T-helper 1 cell (primary cell): ENCODE data around the gene CHST8.

Experiments
- DNase-seq, 5 donors: peaks; one replicate each; pipeline ENCODE4 v3.0.0-alpha.2; 2012 to 2020

CHST8 gene

GRCh38 chr19:33773704-33774624 lies 152.2 kb downstream of the CHST8 start:
- no peak for DNase-seq

DNA sequence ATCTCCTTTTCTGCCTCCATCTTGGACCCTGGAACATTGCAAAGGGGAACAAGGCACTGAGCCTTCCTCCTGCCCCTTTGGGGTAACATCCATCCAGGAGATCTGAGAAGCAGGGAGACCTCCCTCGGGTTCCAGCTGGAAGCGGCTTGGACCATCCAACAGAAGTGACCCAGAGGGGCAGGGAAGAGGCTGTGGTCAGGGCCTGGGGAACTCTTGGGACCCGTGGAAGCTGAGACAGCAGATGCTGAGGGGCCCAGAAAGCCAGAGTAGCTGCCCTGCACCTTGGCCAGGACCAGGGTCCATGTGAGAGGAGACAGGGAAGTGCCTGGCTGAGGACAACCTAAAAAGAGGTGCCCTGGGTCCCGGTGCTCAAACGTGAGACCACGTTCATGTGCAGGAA lies 153.0 kb downstream of the CHST8 start:
- DNase-seq, result no peak

GRCh38 chr19:33775731-33776487 lies 154.2 kb downstream of the CHST8 start:
- no peak for DNase-seq

DNA sequence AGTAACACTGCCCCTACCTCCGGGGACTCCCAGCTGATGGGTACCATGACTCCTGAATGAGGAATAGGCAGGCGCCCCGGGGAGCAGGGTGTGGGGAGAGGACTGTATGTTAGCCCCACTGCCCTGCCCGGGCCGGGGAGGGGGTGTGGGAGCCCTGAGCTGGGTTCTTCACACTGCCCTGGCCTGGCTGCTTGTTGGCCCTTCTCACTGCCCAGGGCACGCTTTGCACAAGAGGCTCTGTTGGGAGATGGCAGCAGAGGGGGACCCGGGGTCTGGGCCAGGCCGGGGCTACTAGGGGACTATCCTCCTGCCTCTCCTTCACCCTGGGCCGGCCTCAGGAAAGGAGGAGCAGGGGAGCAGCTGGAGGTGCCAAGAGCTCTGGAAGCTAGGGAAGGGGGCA lies 155.6 kb downstream of the CHST8 start:
- no peak for DNase-seq

GRCh38 chr19:33777753-33778088 lies 156.0 kb downstream of the CHST8 start:
- no peak for DNase-seq

DNA sequence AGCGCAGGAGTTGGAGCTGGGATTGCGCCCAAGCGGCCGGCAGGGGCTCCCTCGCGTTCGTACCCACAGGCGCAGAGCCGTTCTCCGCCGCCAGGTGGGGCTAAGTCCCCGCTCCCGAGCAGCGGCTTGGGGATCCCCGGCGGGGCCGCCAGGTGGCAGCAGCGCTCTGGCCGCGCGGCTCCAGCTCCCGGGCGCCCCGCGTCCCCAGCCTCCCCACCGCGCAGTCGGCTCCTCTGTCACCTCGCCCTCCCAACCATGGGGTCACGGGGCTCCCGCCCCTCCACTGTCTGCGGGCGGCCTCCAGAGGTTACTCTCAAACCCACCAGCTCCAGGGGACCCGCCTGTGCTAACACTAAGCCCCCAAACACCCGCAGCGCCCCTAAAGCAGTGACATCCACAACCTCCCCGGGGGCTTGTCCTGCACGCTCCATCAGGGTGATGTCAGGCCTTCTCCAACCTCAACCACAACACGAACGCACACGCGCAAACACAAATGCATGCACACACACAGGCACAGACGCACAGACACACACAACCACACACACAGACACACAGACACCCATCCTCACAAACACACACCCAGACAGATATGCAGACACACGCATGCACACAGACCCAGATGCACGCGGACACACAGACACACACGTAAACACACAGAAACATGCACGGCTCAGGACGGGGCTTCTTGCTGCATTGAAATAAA lies 156.5 kb downstream of the CHST8 start:
- DNase-seq, result peak; percentile 67 to 80 (median 79)

DNA sequence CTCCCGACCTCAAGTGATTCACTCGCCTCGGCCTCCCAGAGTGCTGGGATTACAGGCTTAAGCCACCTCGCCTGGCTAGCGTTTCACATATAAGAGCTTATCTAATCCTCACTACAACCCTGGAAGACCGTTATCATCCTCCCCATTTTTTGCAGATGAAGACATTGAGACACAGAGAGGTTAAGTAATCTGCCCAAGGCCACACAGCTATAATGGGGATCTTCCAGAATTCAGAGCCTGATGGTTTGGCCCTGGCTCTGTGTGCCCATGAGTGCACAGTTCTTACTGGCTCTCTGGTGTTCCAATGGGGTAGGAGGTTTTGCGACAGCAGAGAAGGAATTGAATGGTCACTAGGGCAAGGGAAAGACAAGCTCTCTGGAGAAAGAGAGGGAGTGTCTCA lies 158.1 kb downstream of the CHST8 start:
- DNase-seq, result no peak

DNA sequence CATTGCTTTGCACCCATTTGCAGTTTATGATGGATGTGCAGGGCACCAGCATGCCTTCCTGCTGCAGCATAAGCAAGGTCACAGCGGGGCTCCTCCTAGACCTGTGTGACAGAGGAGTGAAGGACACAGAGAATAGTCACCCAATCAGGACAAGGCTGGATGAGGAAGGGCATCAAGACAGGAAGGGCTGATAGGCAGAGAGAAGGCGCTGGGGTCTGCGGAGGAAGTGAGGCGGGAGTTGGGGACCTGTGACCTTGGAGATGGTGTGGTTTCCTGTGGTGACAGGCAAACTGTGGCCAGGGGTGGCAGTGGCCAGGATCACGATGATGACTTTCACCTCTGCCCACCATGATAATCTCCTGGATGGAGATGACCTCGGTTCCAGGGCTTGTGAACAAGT lies 158.5 kb downstream of the CHST8 start:
- DNase-seq, result no peak

DNA sequence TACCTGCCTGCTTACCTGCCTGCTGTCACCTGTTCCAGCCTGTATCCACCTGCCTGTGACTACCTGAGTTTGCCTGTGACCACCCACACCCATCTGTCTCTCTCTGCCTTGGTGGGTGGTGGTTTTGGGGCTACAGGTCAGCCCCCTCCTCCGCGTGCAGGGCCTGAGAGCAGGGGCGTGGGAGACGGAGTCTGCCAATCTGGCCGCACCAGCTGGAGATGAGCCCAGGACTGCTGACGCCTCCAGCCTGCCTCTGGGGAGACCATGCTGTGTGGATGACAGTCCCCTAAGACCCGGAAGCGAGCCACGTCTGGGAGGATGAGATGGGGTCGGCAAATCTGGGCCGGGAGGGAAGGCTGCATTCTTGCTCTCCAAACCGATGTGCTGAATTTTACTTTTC lies 159.0 kb downstream of the CHST8 start:
- no peak for DNase-seq

GRCh38 chr19:33781415-33781935 lies 159.7 kb downstream of the CHST8 start:
- DNase-seq, result no peak

GRCh38 chr19:33781996-33782395 lies 160.2 kb downstream of the CHST8 start:
- no peak for DNase-seq

DNA sequence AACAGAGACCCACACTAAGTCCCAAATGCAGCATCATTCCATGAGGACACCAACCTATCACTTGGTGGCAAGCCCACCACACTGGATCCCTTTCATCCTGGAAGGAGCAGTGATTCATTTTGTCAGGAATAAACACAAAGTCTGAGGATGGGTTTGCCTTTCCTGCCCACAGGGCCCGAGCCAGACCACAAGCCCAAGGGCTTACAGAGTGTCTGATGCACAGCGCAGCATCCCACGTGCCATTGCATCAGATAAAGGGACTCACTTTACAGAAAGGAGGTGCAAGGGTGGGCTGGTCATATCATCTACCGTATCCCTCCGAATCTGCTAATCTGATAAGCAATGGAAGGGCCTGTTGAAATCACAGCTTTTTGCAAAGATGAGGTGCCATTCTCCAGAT lies 162.7 kb downstream of the CHST8 start:
- DNase-seq, result no peak

GRCh38 chr19:33785795-33786194 lies 164.0 kb downstream of the CHST8 start:
- DNase-seq, result no peak

- no peak for DNase-seq
These were observed 166.9 kb downstream of the CHST8 start for GRCh38 chr19:33788676-33789075.

- DNase-seq, result no peak
These were observed 167.6 kb downstream of the CHST8 start for GRCh38 chr19:33789344-33789743.

GRCh38 chr19:33794683-33795369 lies 173.1 kb downstream of the CHST8 start:
- DNase-seq, result no peak

- DNase-seq, result peak in 2 of 5 donors; percentile 25 to 55
These were observed 173.8 kb downstream of the CHST8 start for GRCh38 chr19:33795370-33796163.

DNA sequence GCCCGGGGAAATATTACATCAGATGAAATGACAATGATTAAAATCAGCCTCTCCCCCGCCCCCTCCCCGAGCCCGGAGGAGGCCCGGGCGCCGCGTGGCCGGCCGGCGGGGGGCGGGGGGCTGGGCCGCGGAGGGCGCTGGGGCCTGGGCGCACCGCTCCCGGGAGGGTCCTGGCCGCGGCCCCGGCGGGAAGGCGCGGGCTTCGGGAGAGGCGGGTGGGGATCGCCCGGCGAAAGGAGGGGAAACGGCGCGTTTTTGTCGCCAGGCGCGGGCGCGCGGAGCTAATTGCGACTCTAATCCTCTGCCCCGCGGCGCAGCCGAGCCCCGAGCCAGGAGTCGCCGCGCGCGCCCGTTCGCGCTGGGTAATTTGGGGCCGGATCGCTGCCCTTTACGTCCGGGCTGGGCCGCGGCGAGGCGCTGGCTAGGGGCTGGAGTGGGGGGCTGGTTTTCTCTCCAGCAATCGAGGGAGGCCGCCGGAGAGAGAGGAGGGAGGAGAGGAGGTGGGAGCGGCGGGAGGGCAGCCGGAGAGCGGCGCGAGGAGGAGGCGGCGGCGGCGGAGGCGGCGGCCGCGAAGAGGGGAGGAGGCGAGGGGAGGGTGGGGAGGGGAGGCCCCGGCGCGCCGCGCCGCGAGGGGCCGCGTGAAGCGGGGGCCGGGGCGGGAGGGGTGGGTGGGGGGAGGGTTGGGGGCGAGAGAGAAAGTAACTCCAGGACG lies 174.6 kb downstream of the CHST8 start, which contains the start of gene KCTD15:
Gene KCTD15, plus strand, starts transcription at position 707 of the 712 bp plus-strand sequence. CDS start 3,585 bp downstream, outside the sequence.
- no peak for DNase-seq

DNA sequence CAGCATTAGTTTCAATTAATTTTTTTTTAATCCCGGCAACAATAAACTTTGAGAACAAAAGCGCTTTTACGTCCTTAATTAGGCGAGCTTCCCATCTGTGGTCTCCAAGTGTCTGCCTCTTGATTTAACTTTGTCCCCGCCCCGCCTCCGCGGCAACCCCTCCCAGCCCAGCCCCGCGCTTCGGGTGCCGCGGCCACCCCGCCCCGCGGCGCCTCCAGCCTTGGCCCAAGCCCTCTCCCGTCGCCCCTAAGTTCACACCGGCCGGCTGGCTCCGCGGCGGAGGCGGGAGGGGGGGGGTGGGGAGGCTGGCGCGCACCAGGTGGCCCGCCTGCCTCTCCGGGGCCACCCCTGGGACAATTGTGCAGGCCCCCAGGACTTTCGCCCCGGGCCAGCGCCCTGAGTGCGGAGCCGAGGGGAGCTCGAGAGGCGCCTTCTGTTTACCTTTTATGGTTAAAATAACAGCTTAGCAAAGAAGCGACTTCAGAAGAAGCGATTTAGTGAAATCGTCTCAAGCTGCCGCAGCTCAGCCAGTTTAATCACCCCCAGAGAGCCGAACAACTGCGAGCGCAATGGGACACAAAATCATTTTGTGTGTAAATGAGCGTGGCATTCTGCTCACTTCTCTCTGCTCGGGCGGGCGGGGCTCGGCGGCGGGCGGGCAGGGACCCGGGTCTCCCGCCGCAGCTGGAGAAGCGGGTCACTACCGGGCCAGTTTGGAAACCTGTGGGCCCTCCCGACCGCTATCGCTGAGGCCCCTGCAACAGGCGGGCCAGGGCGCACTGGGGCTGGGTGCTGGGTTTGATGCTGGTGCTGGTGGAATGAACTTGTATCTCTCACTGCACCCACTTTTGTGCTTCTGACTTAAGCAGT lies 176.3 kb downstream of the CHST8 start:
- peak in 2 of 5 donors; percentile 22 to 23 for DNase-seq

DNA sequence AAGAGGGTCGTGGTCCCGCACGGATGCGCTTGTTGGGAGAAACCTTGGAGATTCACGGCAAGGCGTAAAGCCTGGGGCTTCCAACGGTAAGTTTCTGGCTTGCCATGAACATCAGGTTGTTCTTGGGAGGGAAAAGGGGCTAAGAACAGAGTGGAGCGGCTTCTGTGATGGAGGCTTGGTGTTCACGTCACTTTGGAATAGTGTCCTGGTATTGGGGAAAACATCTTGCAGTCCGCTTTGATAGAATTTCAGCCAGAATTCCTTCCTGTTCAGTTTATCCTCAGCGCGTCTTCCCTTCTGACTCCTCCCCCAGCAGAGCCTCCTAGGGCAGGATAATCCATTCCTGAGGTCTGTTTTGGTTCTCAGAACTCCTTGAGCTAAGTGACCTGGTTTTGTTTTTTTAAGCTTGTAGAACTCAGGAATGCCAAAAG lies 176.9 kb downstream of the CHST8 start:
- no peak for DNase-seq
